GM12872 (cell line): ENCODE results near the gene BIN1.

Experiments
- CTCF ChIP-seq: IDR thresholded peaks from 3 replicates; pipeline ENCODE4 v1.5.1; 2011; ENCODE audit warnings: low read depth, mild to moderate bottlenecking, low read length, moderate library complexity; ENCODE audit not compliant: insufficient read depth

The BIN1 gene

GRCh38 chr2:127008265-127009015 lies 98.5 kb downstream of the BIN1 start:
- TF ChIP-seq CTCF: no peak

GRCh38 chr2:127007652-127008051 lies 99.3 kb downstream of the BIN1 start:
- no peak for TF ChIP-seq CTCF

GRCh38 chr2:127006962-127007361 lies 100.0 kb downstream of the BIN1 start:
- no peak for TF ChIP-seq CTCF

- TF ChIP-seq CTCF: no peak
Measured at GRCh38 chr2:127004893-127005600, 101.9 kb downstream of the BIN1 start.

GRCh38 chr2:127003070-127003800 lies 103.7 kb downstream of the BIN1 start:
- no peak for TF ChIP-seq CTCF

GRCh38 chr2:127001751-127002150 lies 105.2 kb downstream of the BIN1 start:
- TF ChIP-seq CTCF: no peak

- no peak for TF ChIP-seq CTCF
Measured at GRCh38 chr2:127000937-127001336, 106.0 kb downstream of the BIN1 start.
